Kidney capillary endothelial cell (primary cell): Measurements from ENCODE around the gene HOXA1.

Experiments
- DNase-seq: peaks from one replicate; pipeline ENCODE4 v3.0.0-alpha.2; 2018; ENCODE audit warnings: low spot score

The HOXA1 gene

DNA sequence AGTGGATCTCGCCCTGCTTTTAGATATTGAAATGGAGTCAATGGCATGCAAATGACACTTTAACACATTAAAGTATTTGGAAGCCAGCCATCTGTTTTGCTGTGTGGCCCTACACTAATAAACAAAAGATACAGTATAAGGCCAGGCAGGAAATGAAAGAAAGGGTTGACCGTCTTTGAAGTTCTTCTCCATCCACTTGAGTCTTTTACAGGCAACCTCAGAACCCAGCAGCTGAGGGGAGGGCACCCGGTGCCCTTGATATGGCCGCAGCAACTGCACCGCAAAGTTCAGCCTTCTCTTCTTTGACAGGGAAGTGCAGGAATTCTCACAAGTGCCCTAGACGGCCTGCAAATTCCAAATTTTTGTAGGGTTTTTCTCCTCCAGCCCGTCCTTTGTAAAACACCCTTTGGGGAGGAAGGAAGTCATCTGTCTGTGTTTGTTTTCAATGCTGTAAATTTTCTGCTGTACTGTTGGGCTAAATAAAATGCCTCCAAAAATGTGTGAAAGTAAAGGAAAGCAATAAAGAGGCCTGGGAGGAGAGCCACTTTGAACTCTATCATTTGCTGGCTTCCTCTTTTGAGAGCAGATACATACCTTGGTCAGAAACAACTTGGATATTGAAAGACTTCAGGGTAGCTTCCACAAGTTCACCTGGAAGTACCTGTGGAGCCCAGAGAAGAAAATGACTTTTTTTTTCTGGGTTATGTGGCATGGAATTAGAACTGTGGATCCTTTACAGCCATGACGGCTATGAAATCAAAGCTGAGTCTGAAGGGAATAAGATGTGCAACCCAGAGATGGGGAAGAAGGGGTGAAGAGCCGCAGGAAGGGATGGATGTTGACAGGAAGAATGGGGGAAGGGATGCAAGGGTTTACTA, 3.6 kb downstream of the HOXA1 start:
- DNase-seq = no peak

DNA sequence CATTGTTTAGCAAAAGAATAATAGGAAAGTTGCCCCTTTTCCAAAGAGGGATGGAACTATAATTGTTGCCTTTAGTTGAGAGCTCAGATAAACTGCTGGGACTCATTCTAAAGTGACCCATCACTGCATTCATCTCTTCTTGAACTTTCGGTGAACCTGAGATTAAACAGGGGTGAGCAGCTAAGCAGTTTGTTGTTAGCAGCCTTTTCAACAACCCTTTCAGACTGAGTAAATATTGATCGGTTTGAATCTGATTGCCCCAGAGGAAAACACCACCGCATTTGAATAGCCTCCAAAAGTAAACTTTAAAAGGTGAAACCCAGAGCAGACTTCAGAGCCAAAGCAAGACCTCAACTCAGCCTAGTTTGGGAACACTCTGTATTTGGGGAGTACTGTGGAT, 4.7 kb downstream of the HOXA1 start:
- DNase-seq = no peak

DNA sequence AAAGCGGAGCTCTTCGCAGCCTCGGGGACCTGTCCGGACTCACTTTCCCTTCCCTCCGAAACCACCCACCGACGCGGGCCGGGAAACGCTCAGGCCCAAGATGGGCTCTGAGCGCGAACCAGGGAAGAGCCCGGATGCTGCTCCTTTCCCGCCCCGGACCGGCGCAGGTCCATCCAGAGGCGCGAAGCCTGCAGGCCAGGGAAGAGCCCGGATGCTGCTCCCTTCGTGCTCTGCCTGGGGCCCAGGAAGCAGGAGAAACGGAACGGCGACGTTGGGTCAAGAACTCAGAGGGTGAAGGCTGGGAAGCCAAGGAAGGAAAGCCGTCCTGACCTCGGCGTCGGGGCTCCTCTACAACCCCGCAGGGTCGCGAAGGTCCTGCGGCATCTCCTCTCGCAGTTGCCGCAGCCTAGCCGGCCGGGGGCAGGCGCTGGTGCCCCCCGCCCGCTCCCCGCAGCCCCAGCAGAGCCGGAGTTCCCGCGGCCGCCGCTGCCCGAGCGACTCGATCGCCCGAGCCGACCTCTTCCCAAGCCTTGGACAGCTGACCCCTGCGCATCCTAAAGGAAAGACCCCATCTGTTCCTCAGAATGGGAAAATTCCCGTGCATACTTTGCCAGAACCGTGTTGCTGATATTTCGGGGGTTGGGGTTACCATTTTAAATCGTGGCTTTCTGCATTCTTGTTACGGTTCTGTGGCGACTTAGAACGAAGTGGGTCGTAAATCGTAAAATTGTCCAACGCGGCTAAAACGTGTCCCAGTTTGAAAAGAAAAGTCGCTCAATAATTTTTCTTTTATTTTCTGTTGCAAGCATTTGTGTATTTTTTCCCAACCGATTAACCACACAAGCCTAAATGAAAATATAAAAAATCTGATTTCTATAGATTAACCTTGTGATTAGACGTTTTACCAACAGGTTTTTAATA, 7.5 kb downstream of the HOXA1 start:
- DNase-seq = no peak

DNA sequence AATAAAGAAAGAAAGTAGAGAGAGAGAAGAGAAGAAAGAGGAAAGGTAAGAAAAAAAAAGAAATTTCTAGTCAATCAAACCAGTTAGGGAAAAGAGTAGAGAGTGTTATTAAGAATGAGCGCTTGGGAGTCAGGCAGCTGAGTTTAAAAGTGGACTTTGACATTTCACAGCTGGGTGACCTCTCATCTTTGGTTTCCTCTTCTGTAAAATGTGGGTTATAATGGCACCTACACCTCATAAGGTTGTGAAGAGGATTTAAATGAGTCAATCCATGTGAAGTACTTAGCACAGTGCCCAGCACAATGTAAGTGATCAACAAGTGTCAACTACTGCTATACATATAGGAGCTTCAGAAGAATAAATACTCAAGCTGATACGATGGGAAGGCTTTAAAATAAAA, 12.2 kb downstream of the HOXA1 start:
- DNase-seq = no peak

DNA sequence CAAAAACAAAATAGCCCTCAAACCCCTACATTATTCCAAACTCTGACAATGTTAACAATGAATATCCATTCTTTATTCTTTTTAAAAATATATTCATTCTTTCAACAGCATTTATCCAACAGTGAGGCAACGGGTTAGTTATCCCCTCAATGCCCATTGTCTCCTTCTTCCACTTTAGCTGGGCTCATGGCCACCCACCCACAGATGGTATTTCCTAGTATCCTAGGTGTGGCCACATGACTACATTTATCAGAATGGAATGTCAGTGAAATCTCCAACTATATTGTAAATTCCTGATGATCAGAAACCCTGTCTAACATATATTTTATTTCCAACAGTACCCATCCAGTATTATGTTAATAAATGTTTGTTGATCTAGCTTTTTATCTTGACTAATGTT, 13.6 kb downstream of the HOXA1 start:
- no peak for DNase-seq

DNA sequence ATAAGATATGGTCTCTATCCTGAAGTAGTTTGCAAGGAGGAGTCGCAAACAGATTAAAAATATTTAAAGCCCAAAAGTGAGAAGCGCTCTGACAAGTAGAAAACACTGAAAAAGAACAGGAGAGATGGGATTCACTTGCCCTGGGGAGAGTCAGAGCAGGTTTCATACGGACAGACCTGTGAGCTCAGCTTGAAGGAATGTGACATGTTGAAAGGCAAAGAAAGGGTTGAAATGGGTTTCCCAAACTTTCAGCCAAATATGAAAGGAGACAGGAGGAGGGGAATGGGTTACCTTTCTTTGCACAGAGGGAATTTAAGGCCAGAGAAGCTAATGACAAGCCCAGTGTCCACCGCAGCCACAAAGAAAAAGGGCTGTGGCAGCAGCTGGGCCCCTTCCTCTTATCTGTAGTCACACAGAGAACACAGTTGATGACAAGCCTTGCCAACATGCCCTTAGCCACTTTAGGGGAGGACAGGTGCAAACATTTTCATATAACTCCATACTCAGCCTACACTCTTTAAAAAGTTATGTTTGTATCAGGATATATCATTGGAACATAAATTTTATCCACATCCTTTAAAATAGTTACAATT, 14.9 kb downstream of the HOXA1 start:
- no peak for DNase-seq

DNA sequence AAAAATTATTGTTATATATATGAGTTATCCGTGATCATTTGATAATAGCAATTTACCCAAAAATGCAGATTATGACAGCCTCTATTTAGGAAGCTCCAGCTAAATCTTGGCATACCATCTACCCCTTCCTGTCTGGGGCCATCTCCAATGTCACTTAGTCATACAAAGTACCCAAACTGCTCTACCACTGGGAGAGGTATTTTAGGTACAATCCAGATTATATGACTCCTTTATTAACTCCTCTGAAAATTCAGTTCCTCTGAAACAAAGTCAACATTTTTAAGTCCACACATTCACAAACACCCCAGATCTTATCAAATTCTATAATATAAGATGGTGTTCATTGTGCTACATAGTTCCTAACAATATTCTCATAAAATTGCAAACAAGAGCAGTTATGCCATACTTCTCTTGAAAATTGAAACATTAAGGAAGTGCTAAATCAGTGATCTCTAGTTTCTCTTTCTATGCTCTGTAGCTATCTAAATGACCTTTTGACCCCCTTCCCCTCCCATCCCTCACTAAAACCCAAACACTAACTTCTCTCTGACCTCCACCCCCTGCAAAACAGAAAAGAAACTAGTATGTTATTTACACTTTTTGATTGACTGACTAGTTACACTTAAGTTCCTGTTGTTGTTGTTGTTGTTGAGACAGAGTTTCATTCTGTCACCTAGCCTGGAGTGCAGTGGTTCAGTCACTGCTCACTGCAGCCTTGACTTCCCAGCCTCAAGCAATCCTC, 16.4 kb downstream of the HOXA1 start:
- DNase-seq = no peak

DNA sequence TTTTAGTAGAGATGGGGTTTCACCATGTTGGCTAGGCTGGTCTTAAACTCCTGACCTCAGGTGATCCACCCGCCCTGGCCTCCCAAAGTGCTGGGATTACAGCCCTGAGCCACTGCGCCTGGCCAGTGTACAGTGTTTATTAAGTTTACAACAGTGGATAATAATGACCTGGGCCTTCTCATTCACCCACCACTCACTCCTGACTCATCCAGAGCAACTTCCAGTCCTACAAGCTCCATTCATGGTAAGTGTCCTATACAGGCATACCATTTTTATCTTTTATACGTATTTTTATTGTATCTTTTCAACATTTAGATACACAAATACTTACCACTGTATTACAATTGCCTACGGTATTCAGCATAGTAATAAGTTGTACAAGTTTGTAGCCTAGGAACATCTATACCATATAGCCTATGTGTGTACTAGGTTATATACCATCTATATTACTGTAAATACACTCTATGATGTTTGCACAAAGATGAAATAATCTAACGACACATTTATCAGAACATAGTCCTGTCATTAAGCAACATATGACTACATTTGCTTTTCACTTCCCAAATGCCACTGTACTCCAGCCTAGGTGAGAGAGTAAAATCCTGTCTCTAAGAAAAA, 17.1 kb downstream of the HOXA1 start:
- no peak for DNase-seq

DNA sequence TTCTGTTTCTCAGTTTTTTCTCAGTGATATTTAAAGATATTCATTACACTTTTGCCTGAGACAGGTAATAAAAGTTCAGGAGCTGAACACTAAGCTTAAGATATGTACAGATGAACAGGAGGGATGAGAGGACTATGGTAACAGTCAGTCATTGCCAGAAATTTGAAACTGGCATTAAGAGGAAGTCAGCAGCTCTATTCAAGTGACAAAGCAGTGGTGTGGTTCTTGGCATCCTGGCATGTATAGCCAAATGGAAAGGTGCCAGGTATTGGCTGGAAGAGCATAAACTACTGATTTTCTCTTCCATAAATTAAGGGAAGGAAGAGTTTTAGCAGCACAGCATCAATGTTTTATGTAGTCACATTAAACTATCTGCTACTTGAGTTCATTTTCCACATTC, 22.7 kb downstream of the HOXA1 start:
- DNase-seq = no peak

DNA sequence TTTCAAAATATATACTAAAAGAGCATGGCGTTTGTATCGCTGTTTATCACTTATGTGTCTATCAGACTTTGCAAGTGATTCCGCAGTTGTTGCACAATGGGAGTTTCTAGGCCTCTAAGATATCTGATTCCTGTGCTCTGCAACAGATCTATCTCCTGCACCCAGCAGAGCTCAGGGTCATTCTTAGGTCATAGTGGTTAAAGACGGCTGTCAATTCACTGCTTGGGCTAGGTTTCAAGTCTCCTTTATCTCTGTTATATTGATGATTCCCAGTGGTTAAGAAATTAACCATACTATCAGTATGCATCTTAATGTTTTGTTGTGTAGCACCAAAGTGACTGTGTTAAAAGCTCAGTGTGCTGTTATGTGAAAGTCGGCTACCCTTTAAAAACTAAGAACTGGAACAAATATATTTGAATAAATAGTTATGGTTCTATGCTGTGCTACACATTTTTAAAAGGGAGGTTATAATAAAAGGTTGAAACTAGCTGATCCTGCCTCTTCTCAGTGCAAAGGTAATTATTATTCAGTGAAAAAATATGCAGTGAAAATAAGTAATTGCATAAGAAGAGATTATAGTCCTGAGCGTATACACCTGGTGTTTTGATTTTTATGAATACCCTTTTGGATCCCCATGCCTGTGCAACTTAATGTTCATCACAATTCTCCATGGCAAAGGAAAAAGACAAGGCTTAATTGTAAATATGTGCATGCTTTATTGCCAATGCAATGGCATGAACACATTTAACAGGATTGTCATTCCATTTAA, 24.0 kb downstream of the HOXA1 start:
- no peak for DNase-seq

DNA sequence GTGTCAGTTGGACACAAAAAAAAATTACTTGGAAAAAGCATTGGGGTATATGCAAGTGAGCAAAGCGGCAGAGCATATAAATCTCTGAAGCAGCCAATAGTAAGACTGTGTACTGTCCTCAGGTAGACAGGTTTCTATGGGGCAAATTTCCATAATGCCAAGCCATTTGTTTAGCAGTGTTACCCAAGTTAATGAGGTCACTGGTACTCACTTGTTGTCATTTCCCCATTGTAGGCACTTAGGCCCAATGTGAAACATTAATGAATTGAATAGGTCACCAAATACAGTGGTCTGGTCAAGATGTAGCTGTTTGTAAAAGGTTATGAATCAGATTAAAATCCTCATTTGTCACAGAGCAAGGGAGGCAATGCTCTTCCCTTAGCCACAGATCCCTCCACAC, 27.5 kb downstream of the HOXA1 start:
- no peak for DNase-seq

DNA sequence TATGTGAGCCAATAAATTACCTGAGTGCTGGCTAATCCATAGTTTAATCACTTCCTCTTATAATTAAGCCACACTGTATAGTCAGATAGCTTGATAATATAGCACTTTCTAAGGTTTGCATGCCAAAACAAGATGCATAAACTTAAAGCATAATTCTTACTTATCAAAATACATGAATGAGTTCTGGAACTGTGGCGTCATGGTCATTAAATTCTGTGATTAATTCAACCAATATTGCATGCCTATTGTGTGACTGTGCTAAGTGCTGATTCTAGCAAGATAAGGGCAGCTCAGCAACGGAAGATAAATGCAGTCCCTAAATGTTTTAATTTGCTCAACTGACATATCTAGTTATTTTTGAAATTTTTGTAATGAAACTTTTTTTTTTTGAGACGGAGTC, 29.7 kb downstream of the HOXA1 start:
- DNase-seq = no peak

DNA sequence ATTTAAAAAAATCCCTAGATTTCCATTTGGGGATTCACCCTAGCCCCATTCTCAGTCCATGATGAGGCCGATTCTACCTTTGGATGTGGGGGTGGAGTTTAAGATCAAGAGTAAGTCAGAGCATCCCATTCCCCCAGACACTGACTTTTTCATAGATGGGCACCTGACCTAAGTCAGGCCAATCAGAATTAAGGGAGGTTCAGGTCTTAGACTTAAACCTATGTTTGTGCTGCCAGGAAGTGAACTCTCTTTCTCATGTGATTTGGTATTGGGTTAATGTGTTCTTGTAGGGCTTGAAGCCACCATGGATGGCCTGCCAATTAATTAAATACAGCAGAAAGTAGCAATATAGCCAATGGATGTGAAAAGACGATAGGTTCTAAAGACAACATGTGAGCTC, 30.1 kb downstream of the HOXA1 start:
- DNase-seq = no peak

DNA sequence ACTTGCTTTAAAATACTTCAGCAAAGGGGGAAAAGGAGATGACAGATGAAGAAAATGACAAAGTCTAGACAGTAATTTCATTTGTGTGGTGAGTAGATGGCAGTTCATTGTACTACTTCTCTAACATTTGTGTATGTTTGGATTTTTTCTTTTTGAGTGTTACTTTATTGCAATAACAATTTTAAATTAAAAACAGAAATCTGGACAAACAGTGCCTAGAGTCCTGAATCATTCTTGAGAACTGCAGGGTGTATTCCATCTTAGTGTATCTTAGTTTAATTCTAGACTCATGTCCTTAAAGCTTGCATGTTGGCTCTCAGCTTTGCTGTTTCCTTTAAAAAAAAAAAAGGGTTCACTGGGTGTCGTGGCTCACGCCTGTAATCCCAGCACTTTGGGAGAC, 31.1 kb downstream of the HOXA1 start:
- DNase-seq = no peak

DNA sequence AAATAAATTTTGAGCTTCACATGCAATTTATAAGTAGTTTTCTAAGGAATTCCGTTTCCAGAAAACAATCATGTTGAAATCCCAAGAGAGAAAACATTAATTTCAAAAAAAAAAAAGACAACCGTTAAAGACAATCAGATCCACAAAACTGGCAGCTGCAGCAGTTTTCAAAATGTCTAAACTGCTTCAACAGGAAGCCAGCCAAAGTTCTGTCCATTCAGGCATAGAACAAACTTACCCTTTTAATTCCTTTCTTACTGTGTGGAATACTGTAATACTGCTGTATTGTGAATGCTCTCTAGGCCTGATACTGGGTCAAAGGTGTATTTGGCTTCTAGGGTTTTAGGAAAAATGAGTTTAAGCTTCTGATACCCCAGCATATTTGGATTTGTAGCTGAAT, 31.6 kb downstream of the HOXA1 start:
- no peak for DNase-seq

DNA sequence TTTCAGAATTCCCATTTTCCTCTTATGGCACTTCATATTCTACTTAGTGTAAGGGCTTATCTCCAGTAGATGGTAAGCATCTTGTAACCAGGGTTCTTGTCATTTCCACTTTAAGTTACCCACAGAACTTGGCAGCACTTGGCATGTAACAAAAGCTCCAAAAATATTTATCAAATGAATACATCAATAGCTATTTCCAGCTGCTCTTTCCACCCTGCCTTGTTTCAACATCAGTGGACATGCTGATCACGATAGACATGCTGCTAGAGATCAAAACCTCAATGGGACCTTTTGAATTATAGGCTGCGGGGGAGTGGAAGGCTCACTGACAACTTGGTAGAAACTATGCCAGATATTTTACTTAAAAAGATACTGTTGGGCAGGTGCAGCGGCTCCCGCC, 32.9 kb downstream of the HOXA1 start:
- no peak for DNase-seq

DNA sequence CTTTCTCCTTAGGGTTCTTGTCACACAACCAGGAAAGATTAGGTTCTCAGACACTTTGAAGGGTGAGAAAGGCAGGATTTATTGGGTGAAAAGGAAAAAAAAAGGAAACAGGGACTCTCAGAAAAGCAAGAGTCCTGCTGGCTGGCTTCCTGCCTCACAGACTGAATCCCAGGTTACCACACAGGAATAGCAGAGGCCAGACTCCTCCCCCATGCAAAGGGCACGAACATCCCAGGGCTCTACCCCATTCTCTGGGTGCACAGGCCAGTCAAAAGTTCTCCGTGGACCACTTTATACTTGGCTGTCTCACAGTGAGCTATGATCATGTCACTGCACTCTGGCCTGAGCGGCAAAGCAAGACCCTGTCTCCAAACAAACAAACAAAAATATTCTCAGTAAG, 42.6 kb downstream of the HOXA1 start:
- DNase-seq = no peak

DNA sequence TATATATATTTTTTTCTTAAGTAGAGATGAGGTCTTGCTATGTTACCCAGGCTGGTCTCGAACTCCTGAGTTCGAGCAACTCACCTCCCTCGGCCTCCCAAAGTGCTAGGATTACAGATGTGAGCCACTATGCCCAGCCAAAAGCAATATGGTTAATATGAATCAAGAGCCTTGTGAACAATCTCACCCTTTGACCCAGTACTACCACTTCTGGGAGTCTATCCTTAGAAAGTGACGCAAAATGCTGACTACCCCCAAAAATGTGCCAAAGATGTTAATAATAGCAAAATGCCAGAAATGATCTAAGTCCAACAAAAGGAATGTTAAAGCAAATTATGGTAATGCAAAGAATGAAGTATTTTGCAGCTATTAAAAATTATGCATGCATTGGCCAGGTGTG, 44.3 kb downstream of the HOXA1 start:
- no peak for DNase-seq

DNA sequence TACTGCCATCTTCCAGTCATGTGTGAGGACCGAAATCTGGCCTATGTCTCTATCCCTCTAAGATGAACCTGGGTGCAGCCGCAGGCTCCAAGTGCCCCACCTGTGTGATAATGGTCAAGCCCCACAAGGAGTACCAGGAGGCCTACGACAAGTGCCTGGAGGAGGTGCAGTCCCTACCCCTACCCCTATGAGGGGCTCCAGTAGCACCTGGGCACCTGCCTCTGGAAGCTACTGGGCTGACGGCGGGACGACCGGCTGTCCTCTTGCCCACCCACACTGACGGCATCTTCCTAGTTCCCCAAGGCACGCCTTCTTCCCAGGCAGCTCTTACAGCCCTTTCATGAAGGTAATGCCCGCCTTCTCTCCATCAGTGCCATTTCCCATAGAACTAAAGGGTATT, 47.4 kb downstream of the HOXA1 start:
- no peak for DNase-seq

DNA sequence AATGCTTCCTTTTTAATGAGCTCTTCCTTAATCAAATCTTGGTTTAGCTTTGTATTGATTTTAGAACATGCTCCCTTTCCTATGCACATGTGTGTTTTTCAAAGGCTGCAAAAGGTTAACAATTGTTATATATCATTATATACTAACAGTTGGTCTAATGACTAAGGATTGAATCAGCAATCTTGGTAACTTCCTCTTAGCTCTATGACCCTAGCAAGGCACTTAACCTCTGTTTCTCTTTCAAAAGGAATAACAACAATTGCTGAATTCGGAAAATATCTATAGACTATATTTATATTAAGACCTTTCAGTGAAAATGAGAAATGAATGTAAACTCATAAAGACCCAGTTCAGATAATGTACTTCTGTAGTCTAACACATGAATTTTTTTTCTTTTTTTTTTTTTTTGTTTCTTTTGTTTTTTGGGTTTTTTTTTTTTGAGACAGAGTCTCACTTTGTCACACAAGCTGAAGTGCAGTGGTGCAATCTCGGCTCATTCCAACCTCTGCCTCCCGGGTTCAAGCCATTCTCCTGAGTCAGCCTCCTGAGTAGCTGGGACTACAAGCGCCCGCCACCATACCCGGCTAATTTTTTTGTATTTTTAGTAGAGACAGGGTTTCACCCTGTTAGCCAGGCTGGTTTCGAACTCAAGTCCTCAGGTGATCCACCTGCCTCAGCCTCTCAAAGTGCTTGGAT, 48.8 kb downstream of the HOXA1 start:
- DNase-seq = peak; percentile 84
